ENCODE measurements around the gene HCN3.

- no peak for TF ChIP-seq CTCF (IDR thresholded peaks at IDR 0.05)
- no peak for TF ChIP-seq POLR2A (IDR thresholded peaks at IDR 0.05)
These were observed 8.4 kb downstream of the HCN3 start for GRCh38 chr1:155285631-155286044.
